ENCODE results near the gene TEX261.
A peak's percentile ranks its signal among the peaks of the same experiment; 100 is the strongest.

TEX261 gene

GRCh38 chr2:70956141-70956540, 38.5 kb downstream of the TEX261 start:
- DNase-seq = no peak

GRCh38 chr2:70954886-70955285, 39.8 kb downstream of the TEX261 start:
- DNase-seq = no peak

GRCh38 chr2:70949086-70949485, 45.6 kb downstream of the TEX261 start:
- no peak for DNase-seq

GRCh38 chr2:70948337-70949003, 46.2 kb downstream of the TEX261 start:
- DNase-seq = no peak

GRCh38 chr2:70947556-70948184, 47.0 kb downstream of the TEX261 start:
- DNase-seq = no peak

GRCh38 chr2:70946832-70947442, 47.7 kb downstream of the TEX261 start:
- DNase-seq = peak; percentile 42

GRCh38 chr2:70944111-70944690, 50.5 kb downstream of the TEX261 start:
- DNase-seq = no peak

GRCh38 chr2:70943205-70943871, 51.3 kb downstream of the TEX261 start:
- no peak for DNase-seq

- DNase-seq = no peak
These were observed 52.1 kb downstream of the TEX261 start for GRCh38 chr2:70942396-70943204.

- DNase-seq = no peak
These were observed 53.0 kb downstream of the TEX261 start for GRCh38 chr2:70941701-70942100.

- no peak for DNase-seq
These were observed 53.5 kb downstream of the TEX261 start for GRCh38 chr2:70941186-70941585.

GRCh38 chr2:70939839-70940580, 54.7 kb downstream of the TEX261 start:
- no peak for DNase-seq

GRCh38 chr2:70939001-70939838, 55.5 kb downstream of the TEX261 start:
- no peak for DNase-seq

GRCh38 chr2:70938586-70938950, 56.1 kb downstream of the TEX261 start:
- no peak for DNase-seq

- DNase-seq = no peak
These were observed 56.6 kb downstream of the TEX261 start for GRCh38 chr2:70937866-70938585.

GRCh38 chr2:70936979-70937811, 57.5 kb downstream of the TEX261 start:
- DNase-seq = no peak

- no peak for DNase-seq
These were observed 58.3 kb downstream of the TEX261 start for GRCh38 chr2:70936165-70936978.

Data from NCI-H748 treated with DMSO at 0.1 percent for 48 hours (cell line).